Panc1 (cell line): ENCODE results near the gene ANKEF1.

Source experiments
- SIN3A ChIP-seq: IDR thresholded peaks from 2 replicates; pipeline ENCODE4 v1.6.1; 2012; ENCODE audit warnings: low read depth, mild to moderate bottlenecking, low read length, moderate library complexity, borderline replicate concordance; ENCODE audit not compliant: insufficient read depth
- TCF7L2 ChIP-seq: IDR thresholded peaks from 2 replicates; pipeline ENCODE4 v1.6.1; 2011; ENCODE audit warnings: mild to moderate bottlenecking, low read depth, low read length, inconsistent platforms
- TF ChIP-seq, protein P1 (sequence below): fragments of 450-650 bp; IDR thresholded peaks from 2 replicates; pipeline ENCODE4 v1.5.1; 2017; ENCODE audit warnings: mild to moderate bottlenecking
- TF ChIP-seq, protein P2 (sequence below), 2 experiments: IDR thresholded peaks; 2 replicates each; pipeline ENCODE4 v1.6.1; 2011 to 2012; ENCODE audit warnings: low read depth in 2 of 2, control low read depth in 1 of 2, low read length in 1 of 2, mild to moderate bottlenecking in 1 of 2, moderate library complexity in 1 of 2; ENCODE audit not compliant: insufficient read depth in 1 of 2

DNA sequence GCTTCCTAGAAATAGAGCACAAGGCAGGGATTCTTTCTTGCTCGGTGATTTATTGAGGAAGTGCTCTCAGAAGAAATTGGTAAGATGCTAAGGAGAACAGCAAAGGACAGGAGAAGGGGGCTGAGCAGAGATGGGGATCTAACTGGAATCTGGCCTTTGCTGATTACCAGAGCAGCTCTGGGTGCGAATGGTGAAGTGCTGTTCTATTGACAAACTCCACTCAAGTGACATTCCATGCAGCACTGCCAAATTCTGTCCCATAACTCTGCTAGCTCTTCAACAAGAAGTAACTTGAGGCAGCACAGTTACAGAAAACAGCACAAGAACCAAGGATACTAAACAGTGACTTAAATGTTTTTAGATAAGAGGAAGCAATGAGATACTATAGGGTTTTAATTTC is 13.8 kb upstream of the ANKEF1 start:
- TF ChIP-seq, protein P1, sequence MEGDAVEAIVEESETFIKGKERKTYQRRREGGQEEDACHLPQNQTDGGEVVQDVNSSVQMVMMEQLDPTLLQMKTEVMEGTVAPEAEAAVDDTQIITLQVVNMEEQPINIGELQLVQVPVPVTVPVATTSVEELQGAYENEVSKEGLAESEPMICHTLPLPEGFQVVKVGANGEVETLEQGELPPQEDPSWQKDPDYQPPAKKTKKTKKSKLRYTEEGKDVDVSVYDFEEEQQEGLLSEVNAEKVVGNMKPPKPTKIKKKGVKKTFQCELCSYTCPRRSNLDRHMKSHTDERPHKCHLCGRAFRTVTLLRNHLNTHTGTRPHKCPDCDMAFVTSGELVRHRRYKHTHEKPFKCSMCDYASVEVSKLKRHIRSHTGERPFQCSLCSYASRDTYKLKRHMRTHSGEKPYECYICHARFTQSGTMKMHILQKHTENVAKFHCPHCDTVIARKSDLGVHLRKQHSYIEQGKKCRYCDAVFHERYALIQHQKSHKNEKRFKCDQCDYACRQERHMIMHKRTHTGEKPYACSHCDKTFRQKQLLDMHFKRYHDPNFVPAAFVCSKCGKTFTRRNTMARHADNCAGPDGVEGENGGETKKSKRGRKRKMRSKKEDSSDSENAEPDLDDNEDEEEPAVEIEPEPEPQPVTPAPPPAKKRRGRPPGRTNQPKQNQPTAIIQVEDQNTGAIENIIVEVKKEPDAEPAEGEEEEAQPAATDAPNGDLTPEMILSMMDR = no peak
- no peak for TF ChIP-seq SIN3A
- TF ChIP-seq, protein P2, sequence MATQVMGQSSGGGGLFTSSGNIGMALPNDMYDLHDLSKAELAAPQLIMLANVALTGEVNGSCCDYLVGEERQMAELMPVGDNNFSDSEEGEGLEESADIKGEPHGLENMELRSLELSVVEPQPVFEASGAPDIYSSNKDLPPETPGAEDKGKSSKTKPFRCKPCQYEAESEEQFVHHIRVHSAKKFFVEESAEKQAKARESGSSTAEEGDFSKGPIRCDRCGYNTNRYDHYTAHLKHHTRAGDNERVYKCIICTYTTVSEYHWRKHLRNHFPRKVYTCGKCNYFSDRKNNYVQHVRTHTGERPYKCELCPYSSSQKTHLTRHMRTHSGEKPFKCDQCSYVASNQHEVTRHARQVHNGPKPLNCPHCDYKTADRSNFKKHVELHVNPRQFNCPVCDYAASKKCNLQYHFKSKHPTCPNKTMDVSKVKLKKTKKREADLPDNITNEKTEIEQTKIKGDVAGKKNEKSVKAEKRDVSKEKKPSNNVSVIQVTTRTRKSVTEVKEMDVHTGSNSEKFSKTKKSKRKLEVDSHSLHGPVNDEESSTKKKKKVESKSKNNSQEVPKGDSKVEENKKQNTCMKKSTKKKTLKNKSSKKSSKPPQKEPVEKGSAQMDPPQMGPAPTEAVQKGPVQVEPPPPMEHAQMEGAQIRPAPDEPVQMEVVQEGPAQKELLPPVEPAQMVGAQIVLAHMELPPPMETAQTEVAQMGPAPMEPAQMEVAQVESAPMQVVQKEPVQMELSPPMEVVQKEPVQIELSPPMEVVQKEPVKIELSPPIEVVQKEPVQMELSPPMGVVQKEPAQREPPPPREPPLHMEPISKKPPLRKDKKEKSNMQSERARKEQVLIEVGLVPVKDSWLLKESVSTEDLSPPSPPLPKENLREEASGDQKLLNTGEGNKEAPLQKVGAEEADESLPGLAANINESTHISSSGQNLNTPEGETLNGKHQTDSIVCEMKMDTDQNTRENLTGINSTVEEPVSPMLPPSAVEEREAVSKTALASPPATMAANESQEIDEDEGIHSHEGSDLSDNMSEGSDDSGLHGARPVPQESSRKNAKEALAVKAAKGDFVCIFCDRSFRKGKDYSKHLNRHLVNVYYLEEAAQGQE (IDR thresholded peaks at IDR 0.05; ENCODE audit: insufficient read depth in 1 of 2, low read depth in 2 of 2, low read length in 1 of 2) = no peak
- TF ChIP-seq TCF7L2 = no peak
